Uterus (tissue), 2 donors: ENCODE measurements around the gene ARID1B.

Source experiments
- CTCF ChIP-seq, 4 experiments: fragments of 200-600 bp in 2 of 4; fragments of 450-650 bp in 2 of 4; sonication (generic) in 2 of 4; IDR thresholded peaks; one replicate each; pipeline ENCODE4 v1.5.1; 2016 to 2019; ENCODE audit warnings: antibody characterized with exemption in 4 of 4, mild to moderate bottlenecking in 2 of 4, moderate library complexity in 1 of 4
- POLR2A ChIP-seq, 2 donors: fragments of 450-650 bp; IDR thresholded peaks; one replicate each; pipeline ENCODE4 v1.6.1; 2016; ENCODE audit warnings: antibody characterized with exemption in 2 of 2, mild to moderate bottlenecking in 1 of 2, moderate library complexity in 1 of 2

- TF ChIP-seq CTCF (IDR thresholded peaks at IDR 0.05) = no peak
- TF ChIP-seq POLR2A (IDR thresholded peaks at IDR 0.05) = no peak
These were observed 2.2 kb upstream of the ARID1B start for GRCh38 chr6:156774863-156775405.
